ENCODE measurements around the gene LSAMP.

The LSAMP gene

GRCh38 chr3:116160594-116160993, 284.7 kb downstream of the LSAMP start:
- DNase-seq (ENCODE audit: low read depth), result no peak
- H3K4me3 ChIP-seq (ENCODE audit: low read depth, low read length), result no peak overlapping the region
- in situ Hi-C loops (cut with HindIII; ENCODE audit: low sequenced_read_pairs), result no loop called here
- no peak for TF ChIP-seq CTCF (IDR thresholded peaks at IDR 0.05; ENCODE audit: low read depth, low read length, missing control alignments)

GRCh38 chr3:116155841-116156240, 289.4 kb downstream of the LSAMP start:
- in situ Hi-C loops (cut with HindIII; ENCODE audit: low sequenced_read_pairs), result no loop called here
- TF ChIP-seq CTCF (IDR thresholded peaks at IDR 0.05; ENCODE audit: low read depth, low read length, missing control alignments), result no peak
- no peak for DNase-seq (ENCODE audit: low read depth)
- no peak overlapping the region for H3K4me3 ChIP-seq (ENCODE audit: low read depth, low read length)

- no peak for TF ChIP-seq CTCF (IDR thresholded peaks at IDR 0.05; ENCODE audit: low read depth, low read length, missing control alignments)
- DNase-seq (ENCODE audit: low read depth), result no peak
- in situ Hi-C loops (cut with HindIII; ENCODE audit: low sequenced_read_pairs), result no loop called here
- H3K4me3 ChIP-seq (ENCODE audit: low read depth, low read length), result no peak overlapping the region
These were observed 290.9 kb downstream of the LSAMP start for GRCh38 chr3:116154389-116154788.

GRCh38 chr3:116153174-116153573, 292.1 kb downstream of the LSAMP start:
- in situ Hi-C loops (cut with HindIII; ENCODE audit: low sequenced_read_pairs), result no loop called here
- DNase-seq (ENCODE audit: low read depth), result no peak
- no peak overlapping the region for H3K4me3 ChIP-seq (ENCODE audit: low read depth, low read length)
- no peak for TF ChIP-seq CTCF (IDR thresholded peaks at IDR 0.05; ENCODE audit: low read depth, low read length, missing control alignments)

- DNase-seq (ENCODE audit: low read depth), result no peak
- TF ChIP-seq CTCF (IDR thresholded peaks at IDR 0.05; ENCODE audit: low read depth, low read length, missing control alignments), result no peak
- in situ Hi-C loops (cut with HindIII; ENCODE audit: low sequenced_read_pairs), result no loop called here
- no peak overlapping the region for H3K4me3 ChIP-seq (ENCODE audit: low read depth, low read length)
These were observed 294.6 kb downstream of the LSAMP start for GRCh38 chr3:116150655-116151167.

GRCh38 chr3:116148881-116149851, 296.1 kb downstream of the LSAMP start:
- no peak for DNase-seq (ENCODE audit: low read depth)
- no peak for TF ChIP-seq CTCF (IDR thresholded peaks at IDR 0.05; ENCODE audit: low read depth, low read length, missing control alignments)
- H3K4me3 ChIP-seq (ENCODE audit: low read depth, low read length), result no peak overlapping the region
- in situ Hi-C loops (cut with HindIII; ENCODE audit: low sequenced_read_pairs), result loop anchor here (25.0 kb wide), 2 partner anchors 88 to 613 kb away; no protein-coding TSS in a partner anchor
